Measurements from ENCODE around the gene NEDD9.

NEDD9 gene

GRCh38 chr6:11164717-11165646, 67.5 kb downstream of the NEDD9 start:
- no peak for TF ChIP-seq EZH2phosphoT487 (conservative IDR thresholded peaks at IDR 0.05; ENCODE audit: low read length)
- TF ChIP-seq CTCF (IDR thresholded peaks at IDR 0.05; ENCODE audit: insufficient read depth, low read length, poor library complexity, severe bottlenecking) = no peak
- Histone ChIP-seq H3K27me3 (ENCODE audit: low read length) (no peaks in the 10 kb centered on the region), H3K4me2 (ENCODE audit: low read depth, low read length, poor library complexity, severe bottlenecking) (no peak overlapping the region), H4K20me1 (ENCODE audit: low read depth, low read length) (no peaks in the 10 kb centered on the region), H3K79me2 (ENCODE audit: insufficient read depth, low read length) (no peaks in the 10 kb centered on the region), H3K9me3 (ENCODE audit: insufficient read depth, low read length) (no peaks in the 10 kb centered on the region), H3K9ac (ENCODE audit: low read length) (no peak overlapping the region), H3K27ac (ENCODE audit: low read depth, low read length) (no peak overlapping the region), H3F3A (ENCODE audit: insufficient read depth) (no peaks in the 10 kb centered on the region), H3K4me3 (ENCODE audit: insufficient read depth, low read length, poor library complexity, severe bottlenecking) (no peak overlapping the region), H3K9me2 (replicated peaks; ENCODE audit: insufficient read depth, low read length) (no peaks in the 10 kb centered on the region), H3K36me3 (ENCODE audit: low read length) (no peaks in the 10 kb centered on the region), H2AFZ (ENCODE audit: low read depth, low read length, severe bottlenecking) (no peak overlapping the region)

GRCh38 chr6:11163932-11164331, 68.5 kb downstream of the NEDD9 start:
- no peaks in the 10 kb centered on the region for H3K79me2 ChIP-seq (ENCODE audit: insufficient read depth, low read length)
- no peaks in the 10 kb centered on the region for H3K9me2 ChIP-seq (replicated peaks; ENCODE audit: insufficient read depth, low read length)
- H3K9me3 ChIP-seq (ENCODE audit: insufficient read depth, low read length) = no peaks in the 10 kb centered on the region
- no peak overlapping the region for H3K4me2 ChIP-seq (ENCODE audit: low read depth, low read length, poor library complexity, severe bottlenecking)
- TF ChIP-seq CTCF (IDR thresholded peaks at IDR 0.05; ENCODE audit: insufficient read depth, low read length, poor library complexity, severe bottlenecking) (no peak), EZH2phosphoT487 (conservative IDR thresholded peaks at IDR 0.05; ENCODE audit: low read length) (no peak)
- no peak overlapping the region for H2AFZ ChIP-seq (ENCODE audit: low read depth, low read length, severe bottlenecking)
- no peaks in the 10 kb centered on the region for H3K27me3 ChIP-seq (ENCODE audit: low read length)
- H3F3A ChIP-seq (ENCODE audit: insufficient read depth) = no peaks in the 10 kb centered on the region
- H4K20me1 ChIP-seq (ENCODE audit: low read depth, low read length) = no peaks in the 10 kb centered on the region
- no peak overlapping the region for H3K9ac ChIP-seq (ENCODE audit: low read length)
- H3K4me3 ChIP-seq (ENCODE audit: insufficient read depth, low read length, poor library complexity, severe bottlenecking) = no peak overlapping the region
- no peaks in the 10 kb centered on the region for H3K36me3 ChIP-seq (ENCODE audit: low read length)
- H3K27ac ChIP-seq (ENCODE audit: low read depth, low read length) = no peak overlapping the region

GRCh38 chr6:11162262-11162661, 70.2 kb downstream of the NEDD9 start:
- Histone ChIP-seq H3K27ac (ENCODE audit: low read depth, low read length) (no peak overlapping the region), H3K4me2 (ENCODE audit: low read depth, low read length, poor library complexity, severe bottlenecking) (no peak overlapping the region), H3K27me3 (ENCODE audit: low read length) (no peaks in the 10 kb centered on the region), H3K79me2 (ENCODE audit: insufficient read depth, low read length) (no peaks in the 10 kb centered on the region), H3K9ac (ENCODE audit: low read length) (no peak overlapping the region), H3K9me2 (replicated peaks; ENCODE audit: insufficient read depth, low read length) (no peaks in the 10 kb centered on the region), H3F3A (ENCODE audit: insufficient read depth) (no peaks in the 10 kb centered on the region), H3K36me3 (ENCODE audit: low read length) (no peaks in the 10 kb centered on the region), H3K4me3 (ENCODE audit: insufficient read depth, low read length, poor library complexity, severe bottlenecking) (no peak overlapping the region), H4K20me1 (ENCODE audit: low read depth, low read length) (no peaks in the 10 kb centered on the region), H3K9me3 (ENCODE audit: insufficient read depth, low read length) (no peaks in the 10 kb centered on the region; the same call in 1 of the 2 replicates), H2AFZ (ENCODE audit: low read depth, low read length, severe bottlenecking) (no peak overlapping the region)
- TF ChIP-seq CTCF (IDR thresholded peaks at IDR 0.05; ENCODE audit: insufficient read depth, low read length, poor library complexity, severe bottlenecking) = no peak
- no peak for TF ChIP-seq EZH2phosphoT487 (conservative IDR thresholded peaks at IDR 0.05; ENCODE audit: low read length)

Data from SU-DHL-6 (cell line).